ENCODE results near the gene CDKAL1.

- no peak for TF ChIP-seq CTCF (IDR thresholded peaks at IDR 0.05)
- TF ChIP-seq POLR2A (IDR thresholded peaks at IDR 0.05): no peak
- TF ChIP-seq EP300 (IDR thresholded peaks at IDR 0.05): no peak
Measured at GRCh38 chr6:20876036-20876435, 341.8 kb downstream of the CDKAL1 start.

All from tibial nerve (tissue), 4 donors.